GM23248 (cell line): Measurements from ENCODE around the gene PNKD.

Source experiments
- EZH2 ChIP-seq: fragments of 200-600 bp; sonication (generic); IDR thresholded peaks from 2 replicates; pipeline ENCODE4 v1.6.1; 2018; ENCODE audit warnings: antibody characterized with exemption, mild to moderate bottlenecking; ENCODE audit not compliant: insufficient read depth, poor library complexity, severe bottlenecking
- EZH2phosphoT487 ChIP-seq: fragments of 200-600 bp; sonication (generic); IDR thresholded peaks from 2 replicates; pipeline ENCODE4 v1.6.1; 2018; ENCODE audit warnings: antibody characterized with exemption, moderate library complexity, mild to moderate bottlenecking, low read depth; ENCODE audit not compliant: insufficient read depth

DNA sequence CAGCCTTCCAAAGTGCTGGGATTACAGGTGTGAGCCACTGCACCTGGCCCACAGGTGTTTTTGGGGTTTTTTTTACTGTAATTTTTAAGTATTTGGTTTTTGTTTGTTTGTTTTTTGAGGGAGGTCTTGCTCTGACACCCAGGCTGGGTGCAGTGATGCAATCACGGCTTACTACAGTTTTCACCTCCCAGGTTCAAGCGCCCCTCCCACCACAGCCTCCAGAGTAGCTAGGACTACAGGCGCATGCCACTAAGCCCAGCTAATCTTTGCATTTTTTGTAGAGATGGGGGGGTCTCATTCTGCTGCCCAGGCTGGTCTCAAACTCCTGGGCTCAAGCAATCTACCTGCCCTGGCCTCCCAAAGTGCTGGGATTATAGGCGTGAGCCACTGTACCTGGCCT is 104.5 kb downstream of the PNKD start:
- TF ChIP-seq EZH2 (no peak), EZH2phosphoT487 (no peak)
